Stimulated activated CD8-positive, alpha-beta memory T cell treated with anti-CD3 and anti-CD28 coated beads, Interleukin-12 subunit alpha, Interleukin-12 subunit beta, amount 100 ng/mL, for 24 hours (primary cell): Measurements from ENCODE around the gene SRSF7.

Experiments
- DNase-seq: peaks from one replicate; pipeline ENCODE4 v3.0.0-alpha.2; 2020; ENCODE audit errors: extremely low read depth

SRSF7 gene

DNA sequence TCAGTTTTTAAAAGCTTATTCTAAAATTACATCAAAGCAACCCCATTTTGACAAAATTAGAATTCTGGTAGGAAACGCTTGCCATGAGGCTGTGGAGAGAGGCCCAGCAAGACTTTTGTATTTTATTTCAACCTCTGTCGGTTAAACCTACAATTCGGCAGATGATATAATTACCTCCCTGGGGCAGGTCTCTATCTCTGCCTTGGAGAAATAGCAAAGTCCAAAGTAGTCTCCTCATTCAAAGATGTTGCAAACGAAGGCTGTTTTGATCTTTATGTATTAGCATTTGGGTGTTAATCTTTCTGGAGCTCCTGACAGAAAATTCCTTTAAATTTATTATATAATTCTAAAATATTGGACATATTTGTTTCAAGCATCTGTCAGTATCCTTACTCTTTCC is 49.6 kb downstream of the SRSF7 start:
- DNase-seq = no peak

- DNase-seq = no peak
Measured at GRCh38 chr2:38700881-38701458, 50.2 kb downstream of the SRSF7 start.

- no peak for DNase-seq
Measured at GRCh38 chr2:38700113-38700785, 50.9 kb downstream of the SRSF7 start.

DNA sequence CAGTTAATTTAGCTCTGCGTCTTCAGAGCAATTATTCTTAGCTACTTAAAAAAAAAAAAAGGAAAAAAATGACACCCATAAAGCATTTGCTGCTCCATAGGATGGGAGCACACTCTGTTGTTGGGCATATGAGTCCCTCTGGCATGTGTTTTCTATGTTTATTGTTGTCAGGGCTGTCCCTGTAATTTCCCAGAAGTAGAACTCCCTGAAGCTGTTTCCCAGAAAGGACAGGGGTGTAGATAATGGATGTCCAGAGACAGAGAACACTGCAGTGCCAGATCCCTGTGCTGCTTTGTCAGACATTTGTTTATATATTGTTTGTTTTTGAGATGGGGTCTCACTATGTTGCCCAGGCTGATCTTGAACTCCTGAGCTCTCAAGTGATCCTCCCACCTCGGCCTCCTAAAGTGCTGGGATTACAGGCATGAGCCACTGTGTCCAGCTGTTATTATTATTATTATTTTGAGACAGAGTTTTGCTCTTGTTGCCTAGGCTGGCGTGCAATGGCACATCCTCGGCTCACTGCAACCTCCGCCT is 52.6 kb downstream of the SRSF7 start:
- no peak for DNase-seq

DNA sequence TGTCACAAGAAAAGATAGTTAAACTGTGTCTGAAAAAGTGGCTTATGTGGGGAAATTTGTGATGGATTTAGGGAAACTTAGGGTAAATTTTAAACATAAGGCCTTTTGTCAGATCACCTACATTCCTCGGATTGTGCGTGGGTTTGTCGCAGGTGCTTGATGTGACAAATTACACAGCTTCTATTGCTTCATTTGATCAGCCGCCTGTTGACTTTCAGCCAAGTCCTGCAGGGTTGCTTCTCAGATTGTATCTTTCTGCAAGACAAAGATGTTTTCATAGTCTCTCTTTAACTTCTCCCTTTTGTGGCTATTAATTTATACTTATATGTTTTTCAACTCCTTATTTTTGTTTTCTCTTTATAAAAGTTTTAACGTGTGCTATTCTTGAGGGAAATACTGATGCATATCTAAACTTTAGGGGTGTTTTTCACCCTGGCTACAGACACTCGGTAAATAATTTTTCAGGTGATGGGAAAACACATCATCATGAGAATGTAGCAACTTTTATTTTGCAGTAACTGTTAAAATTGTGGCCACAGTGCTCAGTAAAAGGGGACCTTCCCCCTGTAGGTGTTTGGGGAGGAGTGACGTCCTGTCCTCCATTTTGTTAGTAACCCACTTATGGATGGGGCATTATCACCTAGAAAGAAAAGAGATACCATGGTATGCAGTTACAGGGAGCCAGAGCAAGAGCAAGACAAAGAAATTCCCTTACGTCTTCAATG is 53.9 kb downstream of the SRSF7 start:
- no peak for DNase-seq
